ENCODE data around the gene MRPL57.

- TF ChIP-seq, protein P1, sequence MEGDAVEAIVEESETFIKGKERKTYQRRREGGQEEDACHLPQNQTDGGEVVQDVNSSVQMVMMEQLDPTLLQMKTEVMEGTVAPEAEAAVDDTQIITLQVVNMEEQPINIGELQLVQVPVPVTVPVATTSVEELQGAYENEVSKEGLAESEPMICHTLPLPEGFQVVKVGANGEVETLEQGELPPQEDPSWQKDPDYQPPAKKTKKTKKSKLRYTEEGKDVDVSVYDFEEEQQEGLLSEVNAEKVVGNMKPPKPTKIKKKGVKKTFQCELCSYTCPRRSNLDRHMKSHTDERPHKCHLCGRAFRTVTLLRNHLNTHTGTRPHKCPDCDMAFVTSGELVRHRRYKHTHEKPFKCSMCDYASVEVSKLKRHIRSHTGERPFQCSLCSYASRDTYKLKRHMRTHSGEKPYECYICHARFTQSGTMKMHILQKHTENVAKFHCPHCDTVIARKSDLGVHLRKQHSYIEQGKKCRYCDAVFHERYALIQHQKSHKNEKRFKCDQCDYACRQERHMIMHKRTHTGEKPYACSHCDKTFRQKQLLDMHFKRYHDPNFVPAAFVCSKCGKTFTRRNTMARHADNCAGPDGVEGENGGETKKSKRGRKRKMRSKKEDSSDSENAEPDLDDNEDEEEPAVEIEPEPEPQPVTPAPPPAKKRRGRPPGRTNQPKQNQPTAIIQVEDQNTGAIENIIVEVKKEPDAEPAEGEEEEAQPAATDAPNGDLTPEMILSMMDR (IDR thresholded peaks at IDR 0.05) = no peak
- no peak for TF ChIP-seq POLR2A (IDR thresholded peaks at IDR 0.05)
Measured at GRCh38 chr13:21221268-21221667, 44.8 kb downstream of the MRPL57 start.
